ENCODE results near the gene SLC27A5.

DNA sequence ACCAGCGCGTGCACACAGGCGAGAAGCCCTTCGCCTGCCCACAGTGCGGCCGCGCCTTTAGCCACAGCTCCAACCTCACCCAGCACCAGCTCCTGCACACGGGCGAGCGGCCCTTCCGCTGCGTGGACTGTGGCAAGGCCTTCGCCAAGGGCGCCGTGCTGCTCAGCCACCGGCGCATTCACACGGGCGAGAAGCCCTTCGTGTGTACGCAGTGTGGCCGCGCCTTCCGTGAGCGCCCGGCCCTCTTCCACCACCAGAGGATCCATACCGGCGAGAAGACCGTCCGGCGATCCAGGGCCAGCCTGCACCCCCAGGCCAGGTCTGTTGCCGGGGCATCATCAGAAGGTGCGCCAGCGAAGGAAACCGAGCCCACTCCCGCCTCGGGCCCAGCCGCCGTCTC is 40.1 kb downstream of the SLC27A5 start:
- TF ChIP-seq, protein P1, sequence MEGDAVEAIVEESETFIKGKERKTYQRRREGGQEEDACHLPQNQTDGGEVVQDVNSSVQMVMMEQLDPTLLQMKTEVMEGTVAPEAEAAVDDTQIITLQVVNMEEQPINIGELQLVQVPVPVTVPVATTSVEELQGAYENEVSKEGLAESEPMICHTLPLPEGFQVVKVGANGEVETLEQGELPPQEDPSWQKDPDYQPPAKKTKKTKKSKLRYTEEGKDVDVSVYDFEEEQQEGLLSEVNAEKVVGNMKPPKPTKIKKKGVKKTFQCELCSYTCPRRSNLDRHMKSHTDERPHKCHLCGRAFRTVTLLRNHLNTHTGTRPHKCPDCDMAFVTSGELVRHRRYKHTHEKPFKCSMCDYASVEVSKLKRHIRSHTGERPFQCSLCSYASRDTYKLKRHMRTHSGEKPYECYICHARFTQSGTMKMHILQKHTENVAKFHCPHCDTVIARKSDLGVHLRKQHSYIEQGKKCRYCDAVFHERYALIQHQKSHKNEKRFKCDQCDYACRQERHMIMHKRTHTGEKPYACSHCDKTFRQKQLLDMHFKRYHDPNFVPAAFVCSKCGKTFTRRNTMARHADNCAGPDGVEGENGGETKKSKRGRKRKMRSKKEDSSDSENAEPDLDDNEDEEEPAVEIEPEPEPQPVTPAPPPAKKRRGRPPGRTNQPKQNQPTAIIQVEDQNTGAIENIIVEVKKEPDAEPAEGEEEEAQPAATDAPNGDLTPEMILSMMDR (IDR thresholded peaks at IDR 0.05; ENCODE audit: borderline replicate concordance, extremely low read depth, low read length, poor library complexity, severe bottlenecking) = no peak
- no peak for TF ChIP-seq EZH2 (IDR thresholded peaks at IDR 0.05; ENCODE audit: borderline replicate concordance, low read depth, low read length, severe bottlenecking)

All from DND-41 (cell line).